Measurements from ENCODE around the gene BCL2L11.

The BCL2L11 gene

DNA sequence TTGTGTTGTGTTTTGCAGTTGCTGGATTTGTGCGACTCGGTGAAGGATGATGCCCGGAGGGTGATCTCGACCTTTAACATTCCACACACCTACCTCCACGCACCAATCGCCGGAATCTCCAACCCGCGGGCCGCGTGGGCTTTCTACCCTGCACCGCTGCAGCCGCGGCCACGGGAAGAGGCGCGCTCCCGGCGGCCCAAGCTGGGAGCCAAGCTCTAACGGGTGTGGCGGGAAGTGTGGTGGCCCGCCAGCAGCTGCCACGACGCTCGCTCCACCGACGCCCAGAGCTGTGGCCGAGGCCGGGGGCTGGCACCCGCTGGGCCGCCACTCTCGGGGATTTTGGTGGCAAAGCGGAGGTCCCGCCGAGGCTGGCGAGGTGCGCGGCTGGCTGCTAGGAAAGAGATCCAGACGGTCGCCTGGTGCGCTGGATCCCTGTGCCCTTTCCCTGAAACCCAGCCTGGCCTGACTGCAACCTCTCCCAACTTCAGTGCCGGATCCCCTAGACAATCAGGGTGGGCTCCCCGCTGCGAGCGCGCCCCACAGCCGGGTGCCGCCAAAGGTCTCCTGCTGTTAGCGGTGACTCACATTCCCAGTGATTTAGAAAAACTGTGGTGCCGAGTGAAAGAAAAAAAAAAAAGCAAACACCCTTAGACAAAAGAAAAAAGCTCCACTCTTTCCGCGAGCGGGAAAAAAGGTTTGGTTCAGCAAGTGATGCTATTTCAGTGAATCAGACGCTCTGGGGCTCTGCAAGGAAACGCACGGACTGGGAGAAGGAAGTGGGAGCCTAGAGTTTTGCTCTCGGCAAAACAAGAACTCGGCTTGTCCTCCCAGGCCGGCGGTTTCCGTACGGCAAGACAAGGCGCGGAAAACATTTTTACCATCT, 2.9 kb upstream of the BCL2L11 start:
- peak in 2 of 56 donors; percentile 17 to 20 for DNase-seq

DNA sequence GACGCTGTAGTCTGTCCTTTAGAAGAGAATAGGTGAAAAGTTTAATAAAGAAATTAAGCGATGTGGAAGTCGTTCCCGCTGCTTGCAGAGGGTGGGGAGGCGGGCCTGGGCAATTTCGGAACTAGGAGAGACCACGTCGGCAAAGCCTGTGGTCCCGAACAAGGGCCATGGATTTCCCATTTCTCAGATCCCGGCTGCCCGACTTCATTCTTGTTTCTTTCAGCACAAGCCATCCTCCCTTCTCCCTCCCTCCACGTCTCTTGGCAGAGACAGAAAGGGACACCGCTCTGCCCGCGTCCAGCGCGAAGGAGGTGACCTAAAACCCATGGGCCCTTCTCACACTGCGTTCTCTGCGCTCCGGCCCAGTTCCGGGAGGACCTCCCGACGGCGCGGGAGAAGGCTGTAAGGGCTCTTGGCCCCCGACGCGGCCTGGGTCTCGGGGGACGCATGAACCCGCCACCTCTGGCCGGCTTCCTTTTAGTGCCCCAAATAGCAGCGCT, 2.2 kb upstream of the BCL2L11 start:
- DNase-seq, result no peak

DNA sequence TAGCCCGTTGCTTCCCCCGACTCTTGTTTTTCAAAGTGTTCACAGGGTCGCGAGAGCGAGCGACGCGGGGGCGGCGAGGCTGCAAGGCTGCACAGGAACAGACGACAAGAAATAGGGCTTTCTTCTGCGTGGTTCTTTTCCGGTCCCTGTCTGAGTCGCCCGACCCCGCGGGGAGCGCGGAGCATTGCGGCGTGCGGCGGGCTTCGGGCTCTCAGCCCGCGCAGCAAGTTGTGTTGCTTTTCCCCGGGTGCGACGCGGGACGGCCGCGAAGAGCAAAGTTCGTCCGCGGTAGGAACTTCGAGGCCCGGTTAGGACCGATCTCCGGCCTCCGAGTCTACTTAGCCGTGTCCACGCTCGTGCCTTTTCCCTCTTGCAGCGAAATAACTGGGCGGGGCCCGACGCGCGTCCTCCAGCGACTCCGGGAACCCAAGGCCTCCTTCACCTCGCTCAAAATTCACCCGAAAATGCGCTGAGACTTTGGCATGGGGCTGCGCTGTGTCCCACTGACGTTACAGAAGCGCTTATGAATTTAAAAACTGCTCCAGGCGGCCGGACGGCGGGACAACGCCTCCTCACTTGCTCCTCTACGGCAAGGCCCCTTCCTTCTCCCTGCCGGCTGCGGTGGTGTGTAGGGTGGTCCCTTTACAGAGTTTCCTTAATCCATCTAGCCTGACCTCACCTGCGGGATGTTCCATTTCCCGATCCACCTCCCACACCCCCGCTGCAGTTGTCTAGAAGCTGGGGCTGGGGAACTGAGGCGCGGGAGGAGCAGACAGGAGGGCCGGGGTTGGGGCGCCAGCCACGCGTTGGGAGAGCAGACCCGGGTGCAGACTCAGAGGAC, 1.5 kb upstream of the BCL2L11 start:
- DNase-seq, result peak in 1 of 56 donors; percentile 10

DNA sequence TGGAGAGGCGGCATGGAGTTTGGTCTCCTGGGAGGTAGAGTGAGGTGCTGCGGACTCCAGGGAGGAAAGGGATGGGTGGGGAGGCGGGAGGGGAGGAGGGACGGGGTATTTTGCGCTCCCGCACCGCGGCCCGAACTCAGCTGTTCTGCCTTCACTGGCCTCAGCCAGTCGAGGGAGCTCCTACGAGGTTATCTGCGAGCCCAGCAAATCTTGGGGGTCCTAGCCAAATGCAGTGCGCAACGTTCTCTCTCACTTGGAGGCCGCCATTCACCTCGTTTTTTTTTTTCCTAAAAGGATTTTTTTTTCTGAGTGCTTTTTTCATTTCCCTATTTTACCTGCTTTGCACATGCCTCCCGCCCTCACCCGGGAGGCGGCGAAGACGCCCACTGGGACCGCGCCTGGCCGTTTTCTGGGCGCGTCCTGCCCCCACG, 877 bp upstream of the BCL2L11 start:
- DNase-seq, result no peak

DNA sequence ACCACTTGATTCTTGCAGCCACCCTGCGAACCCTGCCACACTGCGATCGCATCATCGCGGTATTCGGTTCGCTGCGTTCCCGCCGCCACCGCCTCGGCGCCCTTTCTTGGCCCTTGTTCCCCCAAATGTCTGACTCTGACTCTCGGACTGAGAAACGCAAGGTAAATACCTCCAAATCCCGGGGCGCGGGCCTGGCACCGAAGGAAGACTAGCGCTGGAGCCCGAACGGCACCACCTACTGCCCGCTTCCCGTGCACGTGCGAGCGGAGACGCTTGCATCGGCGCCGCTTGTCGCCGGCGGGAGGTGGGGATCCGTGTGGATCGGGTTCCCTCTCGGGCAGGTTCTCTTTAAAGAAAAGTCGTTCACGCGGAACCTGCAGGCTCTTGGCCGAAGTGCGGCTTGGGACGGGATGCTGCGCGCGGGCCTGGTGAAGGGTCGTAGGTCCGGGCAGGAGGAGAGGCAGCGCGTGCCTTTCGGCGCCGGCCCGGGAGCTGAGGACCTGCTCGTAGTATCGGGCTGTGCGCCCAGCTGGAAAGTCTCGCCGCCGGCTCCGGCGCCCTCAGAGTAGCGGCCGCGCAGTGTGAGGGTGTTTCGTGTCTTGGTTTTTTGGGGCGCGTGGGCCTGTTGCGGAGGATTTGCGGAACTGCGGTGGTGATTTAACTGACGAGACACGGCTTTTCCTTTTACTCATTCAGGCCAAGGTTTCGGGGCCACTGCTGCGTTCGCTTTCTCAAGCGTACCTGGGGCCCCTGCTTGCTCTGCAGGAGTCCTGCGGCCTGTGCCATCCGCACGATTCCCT, 514 bp downstream of the BCL2L11 start:
- DNase-seq, result peak in 12 of 56 donors; percentile 29 to 61 (median 50)

DNA sequence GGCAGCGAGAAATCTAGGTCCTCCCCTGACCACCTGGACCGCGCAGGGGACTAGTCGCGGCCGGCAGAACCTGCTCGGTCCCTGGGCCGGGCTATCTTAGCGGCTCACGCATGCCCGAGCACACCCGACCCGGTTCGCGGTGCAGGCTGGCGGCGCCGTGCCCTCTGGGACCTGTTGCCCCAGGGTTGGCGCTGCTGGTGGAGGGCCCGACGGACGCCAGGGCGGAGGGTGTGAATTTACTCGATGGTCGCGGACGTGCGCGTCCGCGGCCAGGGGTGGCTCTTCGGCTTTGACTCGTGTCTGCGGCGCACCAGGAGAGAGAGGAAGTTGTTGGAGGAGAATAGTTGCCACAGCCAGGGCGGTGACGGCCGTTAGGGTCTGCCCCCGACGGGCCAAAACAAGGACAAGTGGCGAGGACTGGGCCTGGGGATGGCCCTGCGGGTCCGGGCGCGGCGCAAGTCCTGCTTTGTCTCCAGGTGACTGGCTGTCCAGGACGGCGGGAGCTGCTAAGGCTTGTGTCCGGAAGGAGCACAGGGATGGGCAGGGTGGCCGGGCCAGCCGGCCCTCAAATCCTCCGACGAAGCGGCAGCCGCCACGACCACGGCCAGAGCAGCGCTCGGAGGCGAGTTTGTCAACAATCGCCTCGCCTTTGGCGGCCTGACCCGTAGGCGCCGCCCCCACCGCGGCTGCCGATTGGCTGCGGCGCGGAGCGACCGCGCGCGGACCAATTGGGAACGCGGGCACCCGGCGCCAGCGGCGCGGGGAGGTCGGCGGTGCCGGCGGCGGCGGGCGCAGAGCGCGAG, 1.3 kb downstream of the BCL2L11 start:
- peak in 54 of 56 donors; percentile 22 to 90 (median 74) for DNase-seq

DNA sequence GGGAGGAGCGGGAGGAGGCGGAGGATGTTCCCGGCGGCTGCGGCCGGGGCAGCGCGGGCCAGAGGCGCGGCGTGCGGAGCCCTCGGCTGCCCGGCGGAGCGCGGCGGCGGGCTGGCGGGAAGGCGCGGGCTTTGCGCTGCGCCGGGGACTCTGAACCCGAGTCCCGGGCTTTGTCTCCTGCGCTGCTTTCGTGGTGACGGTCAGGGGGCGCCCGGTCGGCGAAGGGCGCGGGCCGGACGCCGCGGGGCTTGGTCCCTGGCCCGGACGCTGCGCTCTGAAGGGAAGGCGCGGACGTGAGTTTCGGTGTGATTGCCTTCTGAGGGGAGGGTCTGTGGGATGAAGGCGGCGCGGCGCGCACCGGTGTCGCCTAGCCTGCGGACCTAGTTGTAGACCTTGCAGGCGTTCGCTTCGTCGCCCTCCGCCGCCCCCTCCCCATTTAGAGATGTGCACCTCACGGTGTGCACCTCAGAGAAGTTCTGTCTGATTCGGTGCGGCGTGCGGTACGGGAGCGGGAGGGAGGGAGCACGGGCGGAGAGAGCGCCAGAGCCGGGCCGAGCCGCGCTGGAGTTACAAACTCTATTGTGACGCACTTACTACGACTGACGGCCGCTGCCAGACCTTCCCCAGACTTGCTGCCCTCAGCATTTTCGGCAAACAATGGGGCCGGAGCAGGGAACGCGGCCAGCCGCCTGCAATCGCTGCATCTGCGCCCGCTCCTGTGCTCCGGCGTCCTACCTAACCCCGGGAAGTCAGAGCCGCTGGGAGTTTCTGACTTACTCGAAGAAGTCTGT, 2.1 kb downstream of the BCL2L11 start:
- DNase-seq, result peak in 51 of 56 donors; percentile 12 to 81 (median 54)

DNA sequence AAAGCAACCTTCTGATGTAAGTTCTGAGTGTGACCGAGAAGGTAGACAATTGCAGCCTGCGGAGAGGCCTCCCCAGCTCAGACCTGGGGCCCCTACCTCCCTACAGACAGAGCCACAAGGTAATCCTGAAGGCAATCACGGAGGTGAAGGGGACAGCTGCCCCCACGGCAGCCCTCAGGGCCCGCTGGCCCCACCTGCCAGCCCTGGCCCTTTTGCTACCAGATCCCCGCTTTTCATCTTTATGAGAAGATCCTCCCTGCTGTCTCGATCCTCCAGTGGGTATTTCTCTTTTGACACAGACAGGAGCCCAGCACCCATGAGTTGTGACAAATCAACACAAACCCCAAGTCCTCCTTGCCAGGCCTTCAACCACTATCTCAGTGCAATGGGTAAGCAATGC, 3.0 kb downstream of the BCL2L11 start:
- no peak for DNase-seq

DNA sequence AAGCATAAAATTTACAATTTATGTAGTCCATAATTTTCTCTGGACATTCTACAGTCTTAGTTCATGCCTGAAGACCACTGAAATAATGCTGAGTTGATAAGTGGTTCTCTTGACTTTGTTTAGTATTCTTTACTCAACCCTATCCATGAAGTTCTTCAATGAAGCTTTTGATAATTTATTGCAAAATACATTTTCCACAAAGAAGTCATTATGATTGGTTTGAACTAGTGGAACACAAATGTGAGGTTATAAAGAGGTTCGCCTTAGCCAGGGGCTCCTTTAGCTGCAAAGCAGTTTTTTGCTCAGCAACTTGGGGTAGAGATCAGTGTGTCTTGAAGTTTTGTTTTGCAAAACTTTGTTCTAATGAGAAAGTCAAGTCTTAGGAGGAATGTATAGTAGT, 5.9 kb downstream of the BCL2L11 start:
- no peak for DNase-seq

DNA sequence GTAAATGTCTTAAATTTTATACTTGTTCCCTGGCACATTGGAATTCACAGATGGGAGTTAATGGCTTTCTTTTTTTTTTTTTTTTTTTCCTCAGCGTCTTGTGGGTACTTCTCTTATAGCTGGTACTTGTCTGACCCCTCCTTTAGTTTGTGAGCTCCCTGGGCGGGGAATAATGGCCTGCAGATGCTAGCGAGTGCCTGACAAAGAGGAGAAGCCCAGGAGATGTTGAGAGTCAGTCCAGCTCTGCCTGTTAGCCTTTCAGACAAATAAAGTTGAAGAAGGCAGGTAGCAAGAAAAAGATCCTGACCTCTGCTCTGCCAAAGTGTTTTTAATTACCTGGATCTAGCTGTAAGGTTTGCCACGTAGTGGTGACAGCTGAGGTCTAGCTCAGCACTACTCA, 6.6 kb downstream of the BCL2L11 start:
- DNase-seq, result no peak

DNA sequence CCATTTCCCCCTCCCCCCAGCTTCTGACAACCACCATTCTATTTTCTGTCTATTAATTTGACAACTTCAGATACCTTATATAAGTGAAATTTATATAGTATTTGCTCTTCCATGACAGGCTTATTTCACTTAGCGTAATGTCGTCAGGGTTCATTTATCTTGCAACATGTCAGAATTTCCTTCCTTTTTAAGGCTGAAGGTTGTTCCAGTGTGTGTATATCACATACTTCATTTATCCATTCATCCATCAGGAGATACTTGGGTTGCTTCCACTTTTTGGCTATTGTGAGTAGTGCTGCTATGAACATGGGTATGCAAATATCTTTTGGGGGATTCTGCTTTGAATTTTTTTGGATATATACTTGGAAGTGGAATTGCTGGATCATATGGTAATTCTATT, 7.4 kb downstream of the BCL2L11 start:
- no peak for DNase-seq

DNA sequence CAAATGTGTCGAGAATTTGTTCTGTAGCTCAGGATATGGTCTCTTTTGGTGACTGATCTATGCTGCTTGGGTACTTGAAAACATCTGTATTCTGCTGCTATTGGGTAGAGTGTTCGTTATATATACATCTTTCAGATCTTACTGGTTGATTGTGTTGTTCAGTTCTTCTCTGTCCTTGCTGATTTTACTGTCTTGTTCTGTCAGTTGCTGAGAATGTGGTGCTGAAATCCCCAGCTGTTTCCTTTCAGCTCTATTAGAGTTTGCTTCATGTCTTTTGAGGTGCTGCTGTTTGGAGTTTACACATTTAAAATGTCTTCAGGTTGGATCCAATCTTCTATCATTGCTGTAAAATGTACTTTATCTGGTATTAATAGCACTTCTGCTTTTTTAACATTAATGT, 12.9 kb downstream of the BCL2L11 start:
- no peak for DNase-seq

DNA sequence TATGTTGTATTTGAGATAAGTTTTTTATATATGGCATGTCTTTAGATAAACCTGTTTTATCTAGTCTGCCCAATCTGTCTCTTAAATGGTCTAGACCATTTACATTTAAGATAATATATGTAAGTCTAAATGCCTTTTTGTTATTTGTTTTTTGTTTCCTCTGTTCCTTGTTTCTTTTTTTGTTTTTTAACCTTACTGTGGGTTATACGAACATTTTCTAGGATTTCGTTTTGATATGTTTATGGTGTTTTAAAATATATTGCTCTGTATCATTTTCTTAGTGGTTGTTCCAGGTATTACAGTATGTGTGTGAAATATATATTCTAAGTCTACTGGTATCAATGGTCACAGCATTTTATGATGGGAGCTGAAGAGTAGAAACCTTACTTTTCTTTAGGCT, 13.3 kb downstream of the BCL2L11 start:
- no peak for DNase-seq

DNA sequence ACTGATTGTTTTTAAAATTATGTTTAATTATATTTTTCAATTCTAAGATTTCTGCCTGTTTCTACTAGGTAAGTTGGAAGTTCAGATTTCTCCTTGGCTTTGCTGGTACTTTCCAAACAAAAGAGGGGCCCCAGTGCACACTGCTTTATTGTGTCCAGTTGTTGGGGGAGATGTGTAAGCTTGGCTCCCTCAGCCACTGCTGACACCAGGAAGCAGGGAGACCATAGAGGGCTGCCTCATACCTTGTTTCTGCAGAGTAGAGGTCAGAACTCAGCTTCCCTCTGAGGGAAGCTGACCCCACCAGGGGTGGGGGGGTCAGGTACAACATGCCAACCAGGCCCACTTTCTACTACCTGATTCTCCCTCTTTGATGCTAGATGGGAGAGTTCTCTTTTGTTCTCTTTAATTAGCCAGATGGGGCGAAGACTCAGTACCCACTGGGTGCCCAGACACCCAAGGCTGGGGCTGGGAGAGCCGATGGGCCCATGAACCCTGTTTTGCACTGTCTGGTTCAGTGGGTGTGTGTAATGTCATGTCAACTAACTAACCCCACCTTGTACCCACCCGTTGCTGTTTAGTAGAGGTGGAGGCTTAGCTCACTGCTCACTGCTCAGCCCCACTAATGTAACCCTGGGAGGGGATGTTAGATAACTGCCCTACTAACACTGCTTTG, 14.7 kb downstream of the BCL2L11 start:
- no peak for DNase-seq

DNA sequence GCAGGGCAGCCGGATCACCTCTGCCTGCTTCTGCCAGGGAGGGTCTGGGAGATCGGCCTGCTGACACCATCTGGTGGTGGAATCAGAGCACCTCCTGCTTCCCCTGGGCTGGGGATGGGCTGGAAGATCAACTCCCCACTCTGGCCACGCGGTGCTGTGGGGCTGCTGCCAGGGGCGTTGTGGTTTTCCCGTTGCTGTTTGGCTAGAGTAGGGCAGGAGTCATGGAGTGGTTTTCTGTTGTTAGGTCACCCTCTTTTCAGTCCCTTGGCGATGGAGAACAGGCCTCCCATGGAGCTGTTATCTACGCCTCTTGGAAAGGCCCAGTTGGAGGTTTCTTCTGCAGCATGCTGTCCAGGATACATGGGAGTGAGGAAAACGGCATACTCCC, 15.2 kb downstream of the BCL2L11 start:
- DNase-seq, result no peak

DNA sequence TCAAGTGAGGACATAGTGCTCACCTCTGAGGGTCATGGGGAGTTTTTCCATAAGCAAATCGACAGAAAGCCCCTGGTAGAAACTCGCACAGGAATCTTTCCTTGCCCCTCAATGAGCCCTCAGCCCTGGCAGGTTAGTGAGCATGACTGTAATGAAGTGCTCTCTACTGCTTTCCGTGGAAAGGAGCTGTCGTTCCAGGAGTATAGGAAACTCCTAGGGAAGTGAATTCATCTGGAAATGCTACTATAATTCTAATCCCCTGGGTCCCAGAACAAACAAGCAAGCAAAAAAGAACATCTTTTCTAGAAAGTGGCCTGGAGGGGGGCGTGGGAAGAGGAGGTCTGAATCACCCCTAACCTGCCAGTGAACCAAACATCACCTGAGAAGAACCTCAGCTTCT, 18.1 kb downstream of the BCL2L11 start:
- DNase-seq, result no peak

DNA sequence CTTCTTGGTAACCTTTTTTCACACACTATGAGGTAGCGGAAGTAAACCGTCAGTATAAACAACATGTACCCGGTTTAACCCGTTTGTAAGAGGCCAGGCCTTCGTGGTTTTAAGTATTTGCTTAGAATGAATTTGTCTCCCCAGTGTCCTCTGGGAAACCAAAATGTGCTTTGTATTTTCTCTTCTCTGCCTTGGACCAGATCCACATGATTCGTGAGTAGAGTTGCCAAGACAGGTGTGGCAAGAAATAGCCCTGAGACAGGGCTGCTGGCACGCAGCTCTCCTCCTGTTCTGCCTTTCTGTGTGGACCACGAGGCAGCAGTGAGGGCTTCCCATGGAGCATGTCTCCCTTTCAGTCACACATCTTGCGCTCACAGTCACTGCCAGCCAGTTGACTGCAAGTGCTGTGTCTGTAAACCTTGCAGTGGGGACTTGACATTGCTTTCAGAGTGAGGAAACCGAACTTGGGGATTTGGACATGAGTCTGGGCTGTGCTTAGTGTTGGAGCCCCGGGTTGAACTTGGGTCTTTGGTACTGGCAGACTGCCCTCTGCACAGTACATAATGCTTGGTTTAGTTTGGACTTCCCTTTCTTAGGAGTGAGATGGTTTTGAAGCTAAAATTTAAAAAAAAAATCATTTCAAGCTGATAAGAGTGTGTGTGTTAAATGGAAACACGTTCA, 19.1 kb downstream of the BCL2L11 start:
- no peak for DNase-seq

DNA sequence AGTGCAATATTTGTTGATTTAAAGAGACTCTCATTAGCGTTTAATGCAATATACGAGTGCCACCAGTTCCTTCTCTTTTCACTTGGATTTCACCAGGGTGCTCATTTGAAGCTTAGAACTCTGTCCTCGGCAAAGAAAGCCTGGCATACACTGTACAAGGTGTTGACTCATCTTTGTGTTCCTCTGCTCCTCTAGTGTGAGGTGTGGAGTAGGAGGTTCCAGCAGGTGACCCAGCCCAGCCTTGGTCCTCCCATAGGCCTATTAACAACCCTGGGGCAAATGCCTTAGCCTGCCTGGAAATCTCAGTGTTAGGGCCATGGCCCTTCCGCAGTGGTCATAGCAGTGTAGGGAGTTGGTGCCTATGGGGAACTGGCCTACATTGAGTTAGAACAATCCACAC, 20.1 kb downstream of the BCL2L11 start:
- DNase-seq, result no peak

Data from nucleus accumbens (tissue), 56 donors.